H1 (cell line): Measurements from ENCODE around the gene ATP11A. TPM values are rescaled to one million over a fixed set of nuclear protein-coding genes. Genes with fewer than 3 reads are reported as not detected.

Source experiments
- BRCA1 ChIP-seq: IDR thresholded peaks from 2 replicates; pipeline ENCODE4 v1.6.1; 2012; ENCODE audit warnings: low read depth, low read length, improper control_type of control experiment
- EP300 ChIP-seq, 2 experiments: IDR thresholded peaks; 1 replicate in 1 of 2; 2 replicates in 1 of 2; pipeline ENCODE4 v1.6.1; 2011 to 2012; ENCODE audit warnings: low read depth in 2 of 2, low read length in 2 of 2, mild to moderate bottlenecking in 2 of 2, borderline replicate concordance in 1 of 2, inconsistent platforms in 1 of 2, moderate library complexity in 1 of 2
- RXRA ChIP-seq: IDR thresholded peaks from 2 replicates; pipeline ENCODE4 v1.6.1; 2011; ENCODE audit warnings: low read depth, mild to moderate bottlenecking, low read length, moderate library complexity; ENCODE audit not compliant: insufficient read depth
- SP2 ChIP-seq: IDR thresholded peaks from 2 replicates; pipeline ENCODE4 v1.6.1; 2012; ENCODE audit warnings: mild to moderate bottlenecking, low read length, inconsistent platforms
- SP4 ChIP-seq: IDR thresholded peaks from 2 replicates; pipeline ENCODE4 v1.6.1; 2012; ENCODE audit warnings: low read length, inconsistent platforms
- SUZ12 ChIP-seq: fragments of 200-600 bp; sonication (generic); IDR thresholded peaks from 2 replicates; pipeline ENCODE4 v1.6.1; 2012; ENCODE audit warnings: mild to moderate bottlenecking, inconsistent platforms, low read length, moderate library complexity, mixed read lengths
- polyA plus RNA-seq, 7 experiments: library from polyadenylated mRNA; depleted of rRNA in 3 of 7; stranded (reverse) in 5 of 7; unstranded in 2 of 7; fragments of >200 nt in 5 of 7; fragments of 200-250 nt in 2 of 7; gene quantifications; 1 replicate in 5 of 7; 2 replicates in 1 of 7; 4 replicates in 1 of 7; pipeline versions ENCODE4 v1.2.1 to v1.2.3, GENCODE V29; 2011 to 2013; ENCODE audit warnings: missing spikeins in 2 of 7, mixed read lengths in 2 of 7
- total RNA-seq: library from RNA; stranded (reverse); fragmentation: NEBNext Ultra II Directional; extraction: Animal tissue kit (Norgen Biotek cat#: 25700); gene quantifications from 2 replicates; pipeline ENCODE4 v1.2.1, GENCODE V29; 2021

The ATP11A gene
- total and polyA plus RNA-seq, 2 of the 8 experiments (the other 6 are each of a cell fraction or from before 2014, with no cell fraction given): 28.8 to 72.9 TPM

DNA sequence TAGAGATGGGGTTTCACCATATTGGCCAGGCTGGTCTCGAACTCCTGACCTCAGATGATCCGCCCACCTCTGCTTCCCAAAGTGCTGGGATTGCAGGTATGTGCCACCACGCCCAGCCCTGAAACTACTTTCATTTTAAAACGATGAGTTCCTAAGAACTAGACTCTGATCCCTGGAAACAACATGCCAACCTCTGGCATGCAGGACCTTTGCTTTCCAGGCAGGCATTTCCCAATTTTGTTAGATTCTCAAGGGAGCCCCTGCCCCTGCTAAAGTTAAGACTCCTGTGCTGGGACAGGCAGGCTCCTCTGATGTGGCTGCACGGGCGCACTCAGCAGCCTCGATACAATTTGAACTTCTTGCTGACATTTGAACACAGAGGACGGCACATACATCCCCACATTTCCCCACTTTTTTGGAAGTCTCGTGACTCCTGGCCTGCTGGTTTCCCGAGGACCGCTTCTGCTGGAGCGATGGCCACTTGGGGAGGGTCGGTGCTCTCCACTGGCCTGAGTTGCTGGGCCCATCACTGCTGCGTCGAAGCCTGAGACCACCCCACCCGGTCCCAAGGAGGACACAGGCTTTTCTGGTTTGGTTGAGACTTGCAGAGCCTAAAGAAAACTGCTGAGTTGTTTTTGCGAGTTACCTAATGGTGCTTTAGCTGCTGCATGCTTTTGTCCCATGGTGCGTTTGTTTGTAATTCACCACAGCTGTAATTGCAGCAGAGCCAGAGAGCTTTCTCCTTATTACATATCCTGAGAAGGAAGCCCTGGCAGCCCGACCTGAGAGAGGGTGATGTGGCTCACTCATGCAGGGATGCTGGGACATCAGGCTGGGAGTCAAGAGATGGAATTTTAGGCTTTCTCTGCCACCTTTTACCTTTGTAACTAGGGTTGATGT lies 8.2 kb downstream of the ATP11A start (continued):
- TF ChIP-seq SUZ12 (no peak), RXRA (no peak), SP2 (no peak), SP4 (no peak), EP300 (IDR thresholded peaks at IDR 0.05; ENCODE audit: borderline replicate concordance in 1 of 2, low read depth in 2 of 2, low read length in 2 of 2) (no peak), BRCA1 (no peak)
